Measurements from ENCODE around the gene METTL25. TPM values are rescaled to one million over a fixed set of nuclear protein-coding genes. Genes with fewer than 3 reads are reported as not detected.

METTL25 gene
- total and polyA plus RNA-seq, 2 of the 8 experiments (the other 6 are each of a cell fraction or from before 2014, with no cell fraction given) = 2.4 to 8.3 TPM

DNA sequence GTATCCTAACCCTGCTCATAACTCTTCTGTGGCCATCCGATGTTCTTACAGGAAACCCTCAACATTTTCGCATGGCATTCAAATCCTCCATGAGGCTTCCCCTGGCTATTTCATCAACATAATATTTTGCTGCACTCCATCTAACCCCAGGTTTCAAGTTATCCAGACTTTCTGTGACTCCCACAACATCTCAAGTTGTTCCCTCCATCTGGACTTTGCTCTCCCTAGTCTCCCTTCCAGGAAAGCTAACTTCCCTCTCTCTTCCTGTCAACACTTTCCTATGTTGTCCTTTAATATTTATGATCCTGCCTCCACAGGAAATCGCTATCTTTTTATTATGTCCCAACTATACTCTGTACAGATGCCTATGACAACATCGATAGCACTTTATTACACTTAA, 146.1 kb downstream of the METTL25 start:
- no peak overlapping the region for H3K4me3 ChIP-seq (ENCODE audit: extremely low read depth in 1 of 4, insufficient read depth in 2 of 4, low read depth in 3 of 4, low read length in 4 of 4)
- no peaks in the 10 kb centered on the region for H3K9me3 ChIP-seq (ENCODE audit: insufficient read depth in 2 of 2, low read depth in 1 of 2, low read length in 1 of 2)
- no peak overlapping the region for H2BK120ac ChIP-seq (replicated peaks; ENCODE audit: low read depth, low read length)
- H3K4ac ChIP-seq (replicated peaks; ENCODE audit: insufficient read length, low read depth, low read length) = no peak overlapping the region
- H4K5ac ChIP-seq (ENCODE audit: insufficient read length, low read depth, low read length) = no peak overlapping the region
- no peak overlapping the region for H3K23ac ChIP-seq (ENCODE audit: insufficient read length)
- H3K9ac ChIP-seq (replicated peaks in 1 of 4; ENCODE audit: extremely low read depth in 1 of 4, low read depth in 3 of 4, low read length in 3 of 4) = no peak overlapping the region
- 92% methylated on average over 4 of the region's 4 CpGs; no CpG with 5 or more reads in 1 of the 2 experiments for WGBS, 2 experiments (ENCODE audit: extremely low coverage in 1 of 2, insufficient coverage in 1 of 2, insufficient read length in 1 of 2, insufficient replicate concordance in 2 of 2, low coverage in 1 of 2, low lambda C conversion rate in 2 of 2, missing lambda C conversion rate in 1 of 2)
- H3K27ac ChIP-seq (ENCODE audit: low read depth, low read length) = no peak overlapping the region
- H4K20me1 ChIP-seq (replicated peaks in 1 of 2; ENCODE audit: control insufficient read depth in 1 of 2, insufficient read depth in 2 of 2, low read length in 2 of 2) = no peaks in the 10 kb centered on the region
- H3K79me1 ChIP-seq (ENCODE audit: low read depth, low read length) = no peaks in the 10 kb centered on the region
- no peak overlapping the region for H2BK15ac ChIP-seq (ENCODE audit: low read length)
- no peak overlapping the region for H3K14ac ChIP-seq (ENCODE audit: insufficient read length)
- FAIRE-seq (no peak), DNase-seq (ENCODE audit: low read depth in 1 of 2, low spot score in 2 of 2) (no peak)
- H4K8ac ChIP-seq (ENCODE audit: extremely low read depth, insufficient read depth, low read length) = no peak overlapping the region
- H2BK5ac ChIP-seq (ENCODE audit: low read depth, low read length) = no peak overlapping the region
- no peak overlapping the region for H3K56ac ChIP-seq (replicated peaks; ENCODE audit: insufficient read length, low read depth, low read length)
- H3K36me3 ChIP-seq (ENCODE audit: control insufficient read depth in 2 of 4, insufficient read depth in 4 of 4, low read length in 3 of 4) = no peaks in the 10 kb centered on the region
- H3K27me3 ChIP-seq (replicated peaks in 1 of 4; ENCODE audit: control insufficient read depth in 3 of 4, extremely low read depth in 1 of 4, insufficient read depth in 3 of 4, low read length in 3 of 4) = no peaks in the 10 kb centered on the region
- H2BK20ac ChIP-seq (ENCODE audit: low read length) = no peak overlapping the region
- TF ChIP-seq, protein P1, sequence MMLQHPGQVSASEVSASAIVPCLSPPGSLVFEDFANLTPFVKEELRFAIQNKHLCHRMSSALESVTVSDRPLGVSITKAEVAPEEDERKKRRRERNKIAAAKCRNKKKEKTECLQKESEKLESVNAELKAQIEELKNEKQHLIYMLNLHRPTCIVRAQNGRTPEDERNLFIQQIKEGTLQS (IDR thresholded peaks at IDR 0.05; ENCODE audit: insufficient read depth, low read depth, low read length) = no peak
- TF ChIP-seq EP300 (IDR thresholded peaks at IDR 0.05; ENCODE audit: borderline replicate concordance in 1 of 2, low read depth in 2 of 2, low read length in 2 of 2) = no peak
- TF ChIP-seq GTF2F1 (IDR thresholded peaks at IDR 0.05; ENCODE audit: borderline replicate concordance, low read depth, low read length) = no peak
- TF ChIP-seq SP2 (IDR thresholded peaks at IDR 0.05; ENCODE audit: low read length) = no peak
- no peak for TF ChIP-seq YY1 (IDR thresholded peaks at IDR 0.05; ENCODE audit: low read depth, low read length)
- TF ChIP-seq EGR1 (IDR thresholded peaks at IDR 0.05; ENCODE audit: borderline replicate concordance, low read depth, low read length) = no peak
- no peak for TF ChIP-seq FOSL1 (IDR thresholded peaks at IDR 0.05; ENCODE audit: insufficient read depth, low read depth, low read length)
- TF ChIP-seq SAP30 (IDR thresholded peaks at IDR 0.05; ENCODE audit: insufficient read depth, insufficient replicate concordance, low read length) = no peak
- TF ChIP-seq RNF2 (IDR thresholded peaks at IDR 0.05; ENCODE audit: borderline replicate concordance, low read depth, low read length, missing control alignments, poor library complexity, severe bottlenecking) = no peak
- TF ChIP-seq POLR2AphosphoS5 (IDR thresholded peaks at IDR 0.05; ENCODE audit: low read depth, low read length) = no peak
- TF ChIP-seq, protein P2, sequence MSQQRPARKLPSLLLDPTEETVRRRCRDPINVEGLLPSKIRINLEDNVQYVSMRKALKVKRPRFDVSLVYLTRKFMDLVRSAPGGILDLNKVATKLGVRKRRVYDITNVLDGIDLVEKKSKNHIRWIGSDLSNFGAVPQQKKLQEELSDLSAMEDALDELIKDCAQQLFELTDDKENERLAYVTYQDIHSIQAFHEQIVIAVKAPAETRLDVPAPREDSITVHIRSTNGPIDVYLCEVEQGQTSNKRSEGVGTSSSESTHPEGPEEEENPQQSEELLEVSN (IDR thresholded peaks at IDR 0.05) = no peak
- no peak for TF ChIP-seq CREB1 (IDR thresholded peaks at IDR 0.05)
- no peak overlapping the region for H3K4me2 ChIP-seq (ENCODE audit: insufficient read depth in 1 of 2, low read depth in 2 of 2, low read length in 2 of 2)
- ChIA-PET POLR2A (ENCODE audit: partially characterized antibody) (no interaction called here), CTCF (ENCODE audit: partially characterized antibody) (interaction anchor here (1.0 to 1.1 kb wide), 2 partner anchors 12 to 16 kb away, joined by 3 read pairs; no protein-coding TSS in a partner anchor)
- no peaks in the 10 kb centered on the region for H3K23me2 ChIP-seq (ENCODE audit: low read depth, low read length)
- no peaks in the 10 kb centered on the region for H3K4me1 ChIP-seq (replicated peaks in 1 of 4; ENCODE audit: control insufficient read depth in 3 of 4, insufficient read depth in 4 of 4, low read length in 3 of 4)
- no peak overlapping the region for H2AFZ ChIP-seq (ENCODE audit: low read length)
- H2AK5ac ChIP-seq (ENCODE audit: low read depth, low read length) = no peak overlapping the region
- H3K79me2 ChIP-seq (ENCODE audit: control insufficient read depth in 1 of 2, insufficient read depth in 2 of 2, low read length in 2 of 2) = no peaks in the 10 kb centered on the region
- no peak overlapping the region for H2BK12ac ChIP-seq (ENCODE audit: low read depth, low read length)
- H4K91ac ChIP-seq (replicated peaks; ENCODE audit: insufficient read length, low read length) = no peak overlapping the region
- no peak overlapping the region for H3K18ac ChIP-seq (ENCODE audit: extremely low read depth, low read length)
